HCT116 (cell line): ENCODE data around the gene FCHSD2. TPM values are rescaled to one million over a fixed set of nuclear protein-coding genes. Genes with fewer than 3 reads are reported as not detected.

Experiments
- ATAC-seq: fragments of 200-7000 bp; cut with Tn5 transposase; 2 replicates; pipeline ENCODE4 v1.9.1; 2020; ENCODE audit warnings: mild to moderate bottlenecking, moderate library complexity
- BruUV-seq: library from RNA; stranded (reverse); fragments of 400-500 nt; replicated peaks from 2 replicates; lab custom pipeline; 2021; lab: Mats Ljungman, UMichigan
- CTCF ChIA-PET: fragments of 300-600 bp; sonication (Branson Sonifier 250); formaldehyde crosslinking; loops from one replicate; lab custom pipeline; 2021; ENCODE audit warnings: antibody characterized with exemption; lab: Charles Lee
- POLR2A ChIA-PET: fragments of 300-600, 350-600 bp; sonication (Branson Sonifier 250); formaldehyde crosslinking; loops from one replicate; lab custom pipeline; 2021; ENCODE audit warnings: antibody characterized with exemption; lab: Charles Lee
- RAD21 ChIA-PET, 2 experiments: fragments of 300-600 bp; sonication (Branson Sonifier 250); formaldehyde crosslinking; loops; one replicate each; lab custom pipeline; 2023; ENCODE audit warnings: low total read pairs in 2 of 2; ENCODE audit not compliant: uncharacterized antibody in 2 of 2, unreplicated experiment in 2 of 2, low non-redundant PET in 1 of 2; lab: Charles Lee
- DNase-seq: peaks from one replicate; pipeline ENCODE4 v3.0.0-alpha.2; 2010; ENCODE audit warnings: low read depth, low spot score
- H2AFZ ChIP-seq: fragments of 200-600 bp; shearing (Covaris generic), sonication (generic); 2 replicates; pipeline ENCODE4 v1.6.1; 2017; ENCODE audit warnings: low read depth, mixed run types, mixed read lengths, antibody characterized with exemption, low read length; ENCODE audit not compliant: poor library complexity, severe bottlenecking
- H3K27ac ChIP-seq: 2 replicates; pipeline ENCODE4 v1.5.1; 2012; ENCODE audit warnings: low read depth, low read length
- H3K27me3 ChIP-seq: fragments of 200-600 bp; sonication (generic); 2 replicates; pipeline ENCODE4 v1.6.1; 2016; ENCODE audit warnings: mixed run types, low read length, mixed read lengths; ENCODE audit not compliant: insufficient read depth
- H3K36me3 ChIP-seq, 2 experiments: fragments of 200-500 bp in 1 of 2; fragments of 200-600 bp in 1 of 2; sonication (Bioruptor generic) in 1 of 2; sonication (generic) in 1 of 2; 2 replicates each; pipeline versions ENCODE4 v1.5.1 to v1.6.1; 2014 to 2016; ENCODE audit warnings: low read length in 2 of 2, inconsistent platforms in 1 of 2, mixed read lengths in 1 of 2, mixed run types in 1 of 2; ENCODE audit not compliant: insufficient read depth in 2 of 2, control insufficient read depth in 1 of 2
- H3K4me1 ChIP-seq, 2 experiments: fragments of 200-600 bp in 1 of 2; sonication (generic) in 1 of 2; 2 replicates each; pipeline versions ENCODE4 v1.5.1 to v1.6.1; 2012 to 2017; ENCODE audit warnings: low read length in 2 of 2, inconsistent platforms in 1 of 2, mild to moderate bottlenecking in 1 of 2, mixed read lengths in 1 of 2, mixed run types in 1 of 2, moderate library complexity in 1 of 2; ENCODE audit not compliant: insufficient read depth in 2 of 2, control insufficient read depth in 1 of 2
- H3K4me2 ChIP-seq: fragments of 200-600 bp; sonication (generic); 2 replicates; pipeline ENCODE4 v1.6.1; 2017; ENCODE audit warnings: mixed run types, low read length, mixed read lengths
- H3K4me3 ChIP-seq, 2 experiments: fragments of 200-600 bp in 1 of 2; sonication (generic) in 1 of 2; replicated peaks in 1 of 2; 2 replicates each; pipeline ENCODE4 v1.5.1; 2011 to 2016; ENCODE audit warnings: low read length in 2 of 2, control low read depth in 1 of 2, low read depth in 1 of 2, mild to moderate bottlenecking in 1 of 2, mixed read lengths in 1 of 2, mixed run types in 1 of 2
- H3K79me2 ChIP-seq: fragments of 200-600 bp; sonication (generic); 2 replicates; pipeline ENCODE4 v1.6.1; 2017; ENCODE audit warnings: mild to moderate bottlenecking, mixed run types, low read length, moderate library complexity, mixed read lengths; ENCODE audit not compliant: insufficient read depth
- H3K9ac ChIP-seq: fragments of 200-600 bp; sonication (generic); 2 replicates; pipeline ENCODE4 v1.6.1; 2016; ENCODE audit warnings: low read length, mixed read lengths
- H3K9me2 ChIP-seq: fragments of 200-600 bp; sonication (generic), shearing (Covaris generic); 2 replicates; pipeline ENCODE4 v1.6.1; 2017; ENCODE audit warnings: mixed run types, mild to moderate bottlenecking, moderate library complexity; ENCODE audit not compliant: insufficient read depth
- H3K9me3 ChIP-seq, 2 experiments: fragments of 200-500 bp in 1 of 2; fragments of 200-600 bp in 1 of 2; sonication (Bioruptor generic) in 1 of 2; sonication (generic) in 1 of 2; 2 replicates each; pipeline ENCODE4 v1.6.1; 2014 to 2017; ENCODE audit warnings: low read length in 2 of 2, mixed read lengths in 2 of 2, inconsistent platforms in 1 of 2, low read depth in 1 of 2, mild to moderate bottlenecking in 1 of 2, mixed run types in 1 of 2, moderate library complexity in 1 of 2; ENCODE audit not compliant: control insufficient read depth in 1 of 2, insufficient read depth in 1 of 2
- H4K20me1 ChIP-seq: fragments of 200-600 bp; sonication (generic), shearing (Covaris generic); 2 replicates; pipeline ENCODE4 v1.6.1; 2017; ENCODE audit warnings: mixed run types, mild to moderate bottlenecking, moderate library complexity; ENCODE audit not compliant: insufficient read depth
- ATF3 ChIP-seq: IDR thresholded peaks from 2 replicates; pipeline ENCODE4 v1.6.1; 2012
- CBX3 ChIP-seq: IDR thresholded peaks from 2 replicates; pipeline ENCODE4 v1.6.1; 2012; ENCODE audit warnings: low read depth
- CEBPB ChIP-seq: IDR thresholded peaks from 2 replicates; pipeline ENCODE4 v1.6.1; 2012; ENCODE audit warnings: low read depth
- CTCF ChIP-seq, 3 experiments: fragments of 200-600 bp in 1 of 3; sonication (generic) in 1 of 3; IDR thresholded peaks in 2 of 3; conservative IDR thresholded peaks in 1 of 3; 2 replicates each; pipeline ENCODE4 v1.5.1; 2012 to 2017; ENCODE audit warnings: low read depth in 2 of 3, low read length in 2 of 3, antibody characterized with exemption in 1 of 3, borderline replicate concordance in 1 of 3, control low read depth in 1 of 3, mild to moderate bottlenecking in 1 of 3, mixed read lengths in 1 of 3, mixed run types in 1 of 3, moderate library complexity in 1 of 3; ENCODE audit not compliant: insufficient read depth in 1 of 3
- EGR1 ChIP-seq: IDR thresholded peaks from 2 replicates; pipeline ENCODE4 v1.6.1; 2012; ENCODE audit warnings: low read depth
- ELF1 ChIP-seq: IDR thresholded peaks from 2 replicates; pipeline ENCODE4 v1.6.1; 2012; ENCODE audit warnings: low read depth, borderline replicate concordance
- EZH2 ChIP-seq: fragments of 200-600 bp; sonication (generic); IDR thresholded peaks from 2 replicates; pipeline ENCODE4 v1.6.1; 2017; ENCODE audit warnings: antibody characterized with exemption, mixed run types
- EZH2phosphoT487 ChIP-seq: fragments of 200-600 bp; IDR thresholded peaks from 2 replicates; pipeline ENCODE4 v1.6.1; 2018; ENCODE audit warnings: antibody characterized with exemption, borderline replicate concordance
- FOSL1 ChIP-seq: IDR thresholded peaks from 2 replicates; pipeline ENCODE4 v1.6.1; 2012; ENCODE audit warnings: low read depth
- JUND ChIP-seq: IDR thresholded peaks from 2 replicates; pipeline ENCODE4 v1.6.1; 2012
- MAX ChIP-seq: IDR thresholded peaks from 2 replicates; pipeline ENCODE4 v1.6.1; 2012
- POLR2AphosphoS5 ChIP-seq: IDR thresholded peaks from 2 replicates; pipeline ENCODE4 v1.6.1; 2011; ENCODE audit warnings: mild to moderate bottlenecking, low read depth, low read length, moderate library complexity
- RAD21 ChIP-seq: IDR thresholded peaks from 2 replicates; pipeline ENCODE4 v1.6.1; 2012; ENCODE audit warnings: low read depth, mild to moderate bottlenecking
- REST ChIP-seq: IDR thresholded peaks from 2 replicates; pipeline ENCODE4 v1.6.1; 2012; ENCODE audit warnings: low read depth
- SIN3A ChIP-seq: IDR thresholded peaks from 2 replicates; pipeline ENCODE4 v1.6.1; 2012; ENCODE audit warnings: low read depth
- SP1 ChIP-seq: IDR thresholded peaks from 2 replicates; pipeline ENCODE4 v1.6.1; 2012; ENCODE audit warnings: low read depth
- SRF ChIP-seq: IDR thresholded peaks from 2 replicates; pipeline ENCODE4 v1.6.1; 2012; ENCODE audit warnings: low read depth
- YY1 ChIP-seq: IDR thresholded peaks from 2 replicates; pipeline ENCODE4 v1.6.1; 2011; ENCODE audit warnings: low read length, low read depth, moderate library complexity, mild to moderate bottlenecking; ENCODE audit not compliant: insufficient replicate concordance; ENCODE audit errors: extremely low read depth
- ZBTB33 ChIP-seq: IDR thresholded peaks from 2 replicates; pipeline ENCODE4 v1.6.1; 2011; ENCODE audit warnings: mild to moderate bottlenecking, low read length, moderate library complexity; ENCODE audit not compliant: insufficient replicate concordance; ENCODE audit errors: extremely low read depth
- ZFX ChIP-seq: fragments of 450-650 bp; IDR thresholded peaks from 2 replicates; pipeline ENCODE4 v1.6.1; 2017
- intact Hi-C: fragments of 100-400 bp; cut with micrococcal nuclease; formaldehyde crosslinking; loops from 2 replicates; pipeline ENCODE4 v1.10.0; 2022
- total RNA-seq: library from RNA; stranded (reverse); gene quantifications from one replicate; pipeline ENCODE4 v1.2.1, GENCODE V29; 2021; ENCODE audit not compliant: unreplicated experiment

The FCHSD2 gene
- total RNA-seq, 1 experiment from 2014 or later: 15.0 TPM

- POLR2A ChIA-PET: no interaction called here
These were observed 214.7 kb downstream of the FCHSD2 start for GRCh38 chr11:72927380-72927779.

More at GRCh38 chr11:72927380-72927779, 214.7 kb downstream of the FCHSD2 start:
- intact Hi-C loops: no loop called here
- Histone ChIP-seq H4K20me1 (no peaks in the 10 kb centered on the region), H3K4me1 (no peaks in the 10 kb centered on the region), H3K9ac (no peak overlapping the region), H3K27ac (no peak overlapping the region), H3K9me2 (no peaks in the 10 kb centered on the region), H2AFZ (no peak overlapping the region), H3K36me3 (no peaks in the 10 kb centered on the region), H3K9me3 (no peaks in the 10 kb centered on the region), H3K27me3 (no peaks in the 10 kb centered on the region), H3K79me2 (no peaks in the 10 kb centered on the region), H3K4me3 (no peak overlapping the region), H3K4me2 (no peak overlapping the region)
- TF ChIP-seq SP1: no peak
- TF ChIP-seq EZH2: no peak
- no peak for TF ChIP-seq POLR2AphosphoS5
- no peak for TF ChIP-seq FOSL1
- TF ChIP-seq REST: no peak
- TF ChIP-seq ATF3: no peak
- TF ChIP-seq EZH2phosphoT487: no peak
- no peak for TF ChIP-seq CBX3
- TF ChIP-seq ZFX: no peak
- no peak for TF ChIP-seq EGR1
- TF ChIP-seq CTCF (IDR thresholded peaks at IDR 0.05 in 2 of 3, conservative IDR thresholded peaks at IDR 0.05 in 1 of 3; ENCODE audit: borderline replicate concordance in 1 of 3, insufficient read depth in 1 of 3, low read depth in 2 of 3, low read length in 2 of 3): no peak
- no peak for TF ChIP-seq ZBTB33
- no peak for TF ChIP-seq ELF1
- no peak for TF ChIP-seq SIN3A
- no peak for TF ChIP-seq CEBPB
- no peak for TF ChIP-seq MAX
- no peak for TF ChIP-seq JUND
- TF ChIP-seq YY1: no peak
- no peak for TF ChIP-seq RAD21
- no peak for TF ChIP-seq SRF
- RAD21 ChIA-PET: no interaction called here
- BruUV-seq: no TSS peak
- CTCF ChIA-PET: no interaction called here
- DNase-seq (no peak), ATAC-seq (no peak)
